ENCODE measurements around the gene TMEM203. TPM values are rescaled to one million over a fixed set of nuclear protein-coding genes. Genes with fewer than 3 reads are reported as not detected.
A peak's percentile ranks its signal among the peaks of the same experiment; 100 is the strongest.

TMEM203 gene
- total RNA-seq, 2 donors from 2014 or later = 34.0 to 39.5 TPM

GRCh38 chr9:137227054-137227852 lies 21.8 kb upstream of the TMEM203 start, which contains the start of gene RNF224:
TSS of gene RNF224 (plus strand) at chr9:137227502. CDS start at chr9:137228336, 834 bp downstream.
- 60 to 62% methylated on average over 22 to 25 of the region's 25 CpGs for WGBS, 2 experiments (ENCODE audit: insufficient coverage in 1 of 2, insufficient read length in 1 of 2)
- H3K4me3 ChIP-seq (ENCODE audit: low read length) = no peak within 1 kb of the TSS
- no peaks in the 10 kb centered on the region for H3K27me3 Mint-ChIP-seq (ENCODE audit: insufficient read depth)
- no peak within 1 kb of the TSS for H3K9ac ChIP-seq (ENCODE audit: extremely low read depth, low read length, poor library complexity, severe bottlenecking)
- no peaks in the 10 kb centered on the region for H3K36me3 Mint-ChIP-seq (ENCODE audit: low read depth)
- no peaks in the 10 kb centered on the region for H3K27me3 ChIP-seq (ENCODE audit: control insufficient read depth, insufficient read depth, low read length, poor library complexity, severe bottlenecking)
- no peaks in the 10 kb centered on the region for H3K36me3 ChIP-seq (ENCODE audit: control insufficient read depth, insufficient read depth, low read length)
- H3K4me1 Mint-ChIP-seq = peaks cover 2% of the 10 kb centered on the region
- TF ChIP-seq, protein P1, sequence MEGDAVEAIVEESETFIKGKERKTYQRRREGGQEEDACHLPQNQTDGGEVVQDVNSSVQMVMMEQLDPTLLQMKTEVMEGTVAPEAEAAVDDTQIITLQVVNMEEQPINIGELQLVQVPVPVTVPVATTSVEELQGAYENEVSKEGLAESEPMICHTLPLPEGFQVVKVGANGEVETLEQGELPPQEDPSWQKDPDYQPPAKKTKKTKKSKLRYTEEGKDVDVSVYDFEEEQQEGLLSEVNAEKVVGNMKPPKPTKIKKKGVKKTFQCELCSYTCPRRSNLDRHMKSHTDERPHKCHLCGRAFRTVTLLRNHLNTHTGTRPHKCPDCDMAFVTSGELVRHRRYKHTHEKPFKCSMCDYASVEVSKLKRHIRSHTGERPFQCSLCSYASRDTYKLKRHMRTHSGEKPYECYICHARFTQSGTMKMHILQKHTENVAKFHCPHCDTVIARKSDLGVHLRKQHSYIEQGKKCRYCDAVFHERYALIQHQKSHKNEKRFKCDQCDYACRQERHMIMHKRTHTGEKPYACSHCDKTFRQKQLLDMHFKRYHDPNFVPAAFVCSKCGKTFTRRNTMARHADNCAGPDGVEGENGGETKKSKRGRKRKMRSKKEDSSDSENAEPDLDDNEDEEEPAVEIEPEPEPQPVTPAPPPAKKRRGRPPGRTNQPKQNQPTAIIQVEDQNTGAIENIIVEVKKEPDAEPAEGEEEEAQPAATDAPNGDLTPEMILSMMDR (conservative IDR thresholded peaks at IDR 0.05) = peak; percentile 96
- no peaks in the 10 kb centered on the region for H3K9me3 Mint-ChIP-seq
- no peaks in the 10 kb centered on the region for H3K4me1 ChIP-seq (ENCODE audit: control insufficient read depth, insufficient read depth, low read length)
- peak within 1 kb of the TSS; percentile 81 for H3K27ac Mint-ChIP-seq
- no peak within 1 kb of the TSS for H3K4me3 Mint-ChIP-seq
- no peaks in the 10 kb centered on the region for H3K9me3 ChIP-seq (ENCODE audit: control insufficient read depth, low read length)
- no peak within 1 kb of the TSS for H3K27ac ChIP-seq (ENCODE audit: low read depth, low read length)
- peak; percentile 96 for DNase-seq

DNA sequence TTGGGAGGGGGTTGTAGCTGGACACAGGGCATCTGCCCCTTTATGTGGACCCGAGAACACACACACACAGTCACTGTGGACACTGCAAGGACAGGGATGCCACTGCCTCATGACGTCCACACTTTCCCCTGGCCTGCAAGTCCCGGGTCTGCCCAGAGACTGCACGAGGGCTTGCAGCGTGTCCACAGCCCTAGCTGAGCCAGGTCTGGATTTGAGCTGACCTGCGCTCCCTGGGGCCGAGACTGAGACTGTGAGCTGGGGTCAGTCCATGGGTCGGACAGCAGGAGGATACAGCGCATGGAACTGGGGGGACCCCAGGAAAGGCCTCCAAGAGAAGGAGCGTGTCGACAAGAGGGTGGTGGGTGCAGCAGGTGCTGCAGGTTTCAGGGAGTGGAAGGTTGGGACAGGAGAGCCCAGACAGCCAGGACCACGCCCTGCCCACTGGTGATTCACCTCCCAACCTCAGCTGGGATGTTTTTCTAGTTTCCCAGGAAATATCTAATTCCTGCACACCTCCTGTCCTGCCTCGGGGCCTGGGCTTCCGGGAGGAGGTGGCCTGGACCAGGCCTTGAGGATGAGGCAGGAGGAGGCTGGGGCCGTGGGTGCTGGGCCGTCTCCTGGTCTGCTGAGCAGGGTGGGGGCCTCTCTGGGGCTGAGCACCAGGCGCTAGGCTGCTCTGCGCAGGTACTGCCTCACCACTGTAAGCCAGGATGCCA lies 21.0 kb upstream of the TMEM203 start:
- no peak overlapping the region for H3K27ac ChIP-seq (ENCODE audit: low read depth, low read length)
- no peaks in the 10 kb centered on the region for H3K4me1 ChIP-seq (ENCODE audit: control insufficient read depth, insufficient read depth, low read length)
- TF ChIP-seq, protein P1 (conservative IDR thresholded peaks at IDR 0.05) = no peak
- Mint-ChIP-seq H3K9me3 (no peaks in the 10 kb centered on the region), H3K4me3 (no peak overlapping the region), H3K27ac (no peak overlapping the region), H3K4me1 (peaks cover 2% of the 10 kb centered on the region), H3K36me3 (ENCODE audit: low read depth) (no peaks in the 10 kb centered on the region), H3K27me3 (ENCODE audit: insufficient read depth) (no peaks in the 10 kb centered on the region)
- no peak for DNase-seq
- H3K27me3 ChIP-seq (ENCODE audit: control insufficient read depth, insufficient read depth, low read length, poor library complexity, severe bottlenecking) = no peaks in the 10 kb centered on the region
- H3K9ac ChIP-seq (ENCODE audit: extremely low read depth, low read length, poor library complexity, severe bottlenecking) = no peak overlapping the region
- H3K4me3 ChIP-seq (ENCODE audit: low read length) = no peak overlapping the region
- H3K9me3 ChIP-seq (ENCODE audit: control insufficient read depth, low read length) = no peaks in the 10 kb centered on the region
- H3K36me3 ChIP-seq (ENCODE audit: control insufficient read depth, insufficient read depth, low read length) = no peaks in the 10 kb centered on the region
- 89 to 91% methylated on average over 12 to 18 of the region's 18 CpGs for WGBS, 2 experiments (ENCODE audit: insufficient coverage in 1 of 2, insufficient read length in 1 of 2)

DNA sequence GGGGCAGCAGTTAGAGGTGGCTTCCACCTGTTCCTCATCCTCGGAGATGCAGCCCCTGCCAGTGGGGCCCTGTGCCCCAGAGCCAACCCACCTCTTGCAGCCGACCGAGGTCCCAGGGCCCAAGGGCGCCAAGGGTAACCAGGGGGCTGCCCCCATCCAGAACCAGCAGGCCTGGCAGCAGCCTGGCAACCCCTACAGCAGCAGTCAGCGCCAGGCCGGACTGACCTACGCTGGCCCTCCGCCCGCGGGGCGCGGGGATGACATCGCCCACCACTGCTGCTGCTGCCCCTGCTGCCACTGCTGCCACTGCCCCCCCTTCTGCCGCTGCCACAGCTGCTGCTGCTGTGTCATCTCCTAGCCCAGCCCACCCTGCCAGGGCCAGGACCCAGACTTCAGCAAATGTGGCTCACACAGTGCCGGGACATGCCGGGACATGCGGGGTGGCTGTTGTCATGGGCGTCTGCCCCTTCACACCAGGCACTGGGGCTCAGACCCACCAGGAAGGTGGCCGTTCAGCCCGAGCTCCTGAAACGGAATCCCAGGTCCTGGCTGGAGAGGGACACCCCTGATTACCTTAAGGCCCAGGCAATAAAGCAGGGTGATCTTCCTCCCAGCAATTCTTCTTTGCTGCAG lies 20.4 kb upstream of the TMEM203 start:
- Histone ChIP-seq H3K4me3 (ENCODE audit: low read length) (no peak overlapping the region), H3K4me1 (ENCODE audit: control insufficient read depth, insufficient read depth, low read length) (no peaks in the 10 kb centered on the region), H3K9ac (ENCODE audit: extremely low read depth, low read length, poor library complexity, severe bottlenecking) (no peak overlapping the region), H3K27ac (ENCODE audit: low read depth, low read length) (no peak overlapping the region), H3K27me3 (ENCODE audit: control insufficient read depth, insufficient read depth, low read length, poor library complexity, severe bottlenecking) (no peaks in the 10 kb centered on the region), H3K9me3 (ENCODE audit: control insufficient read depth, low read length) (no peaks in the 10 kb centered on the region), H3K36me3 (ENCODE audit: control insufficient read depth, insufficient read depth, low read length) (no peaks in the 10 kb centered on the region)
- TF ChIP-seq, protein P1 (conservative IDR thresholded peaks at IDR 0.05) = no peak
- no peak for DNase-seq
- H3K27ac Mint-ChIP-seq = no peak overlapping the region
- no peak overlapping the region for H3K4me3 Mint-ChIP-seq
- 89 to 98% methylated on average over 9 to 21 of the region's 21 CpGs for WGBS, 2 experiments (ENCODE audit: insufficient coverage in 1 of 2, insufficient read length in 1 of 2)
- H3K9me3 Mint-ChIP-seq = no peaks in the 10 kb centered on the region
- no peaks in the 10 kb centered on the region for H3K27me3 Mint-ChIP-seq (ENCODE audit: insufficient read depth)
- peaks cover 2% of the 10 kb centered on the region for H3K4me1 Mint-ChIP-seq
- no peaks in the 10 kb centered on the region for H3K36me3 Mint-ChIP-seq (ENCODE audit: low read depth)
